Esophagus squamous epithelium (tissue), 4 donors: ENCODE results near the gene COL18A1.

Experiments
- POLR2A ChIP-seq, 4 donors: fragments of 450-650 bp; IDR thresholded peaks; one replicate each; pipeline ENCODE4 v1.6.1; 2017; ENCODE audit warnings: antibody characterized with exemption in 4 of 4, mild to moderate bottlenecking in 4 of 4, moderate library complexity in 3 of 4
- TF ChIP-seq, protein P1 (sequence below), 6 experiments: fragments of 450-650 bp in 4 of 6; fragments of 200-600 bp in 2 of 6; sonication (generic) in 2 of 6; IDR thresholded peaks; one replicate each; pipeline ENCODE4 v1.5.1; 2016 to 2019; ENCODE audit warnings: antibody characterized with exemption in 6 of 6, mild to moderate bottlenecking in 4 of 6, moderate library complexity in 4 of 6

DNA sequence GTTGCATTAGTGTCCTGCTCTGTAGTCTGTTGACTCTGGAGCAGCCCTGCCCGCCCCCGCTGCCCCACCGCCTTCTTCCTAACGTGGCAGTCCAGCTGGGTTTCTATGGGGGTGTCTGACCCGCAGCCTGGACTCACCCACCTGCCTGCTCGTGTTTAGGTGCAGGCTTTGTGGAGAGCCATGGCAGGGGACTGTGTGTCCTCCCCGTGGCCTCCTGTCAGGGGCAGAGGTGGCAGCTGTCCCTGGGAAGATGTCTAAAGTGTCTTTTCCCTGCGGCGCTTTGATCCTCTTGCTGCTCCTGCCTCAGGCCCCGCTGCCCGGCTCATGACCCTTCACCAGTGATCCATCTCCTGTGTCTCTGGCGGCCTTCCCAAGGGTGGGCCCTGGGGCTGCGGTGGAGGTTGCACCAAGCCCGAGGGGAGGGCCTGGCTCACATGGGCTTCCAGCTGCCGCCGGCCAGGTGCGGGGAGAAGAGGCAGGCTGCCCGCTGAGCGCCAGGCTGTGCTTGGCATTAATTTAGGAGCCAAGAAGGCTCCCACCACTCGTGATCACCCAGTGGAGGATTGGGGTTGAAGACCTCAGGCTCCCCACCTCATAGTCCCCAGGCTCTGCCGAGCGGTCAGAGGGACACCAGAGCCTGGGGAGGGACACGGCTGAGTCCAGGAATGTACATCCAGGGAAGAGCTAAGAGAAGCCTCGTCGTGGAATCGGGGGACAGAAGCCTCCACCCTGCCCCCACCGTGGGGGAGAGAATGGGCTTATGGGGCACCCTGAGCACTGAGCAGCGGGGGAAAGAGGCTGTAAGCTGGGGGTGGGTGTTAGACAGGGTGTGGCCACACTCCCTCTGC, 44.1 kb downstream of the COL18A1 start:
- TF ChIP-seq, protein P1, sequence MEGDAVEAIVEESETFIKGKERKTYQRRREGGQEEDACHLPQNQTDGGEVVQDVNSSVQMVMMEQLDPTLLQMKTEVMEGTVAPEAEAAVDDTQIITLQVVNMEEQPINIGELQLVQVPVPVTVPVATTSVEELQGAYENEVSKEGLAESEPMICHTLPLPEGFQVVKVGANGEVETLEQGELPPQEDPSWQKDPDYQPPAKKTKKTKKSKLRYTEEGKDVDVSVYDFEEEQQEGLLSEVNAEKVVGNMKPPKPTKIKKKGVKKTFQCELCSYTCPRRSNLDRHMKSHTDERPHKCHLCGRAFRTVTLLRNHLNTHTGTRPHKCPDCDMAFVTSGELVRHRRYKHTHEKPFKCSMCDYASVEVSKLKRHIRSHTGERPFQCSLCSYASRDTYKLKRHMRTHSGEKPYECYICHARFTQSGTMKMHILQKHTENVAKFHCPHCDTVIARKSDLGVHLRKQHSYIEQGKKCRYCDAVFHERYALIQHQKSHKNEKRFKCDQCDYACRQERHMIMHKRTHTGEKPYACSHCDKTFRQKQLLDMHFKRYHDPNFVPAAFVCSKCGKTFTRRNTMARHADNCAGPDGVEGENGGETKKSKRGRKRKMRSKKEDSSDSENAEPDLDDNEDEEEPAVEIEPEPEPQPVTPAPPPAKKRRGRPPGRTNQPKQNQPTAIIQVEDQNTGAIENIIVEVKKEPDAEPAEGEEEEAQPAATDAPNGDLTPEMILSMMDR (IDR thresholded peaks at IDR 0.05): no peak
- no peak for TF ChIP-seq POLR2A (IDR thresholded peaks at IDR 0.05)
